Right lobe of liver (tissue), 6 donors: ENCODE results near the gene CFAP90. TPM values are rescaled to one million over a fixed set of nuclear protein-coding genes. Genes with fewer than 3 reads are reported as not detected.

Experiments
- ATAC-seq, 4 donors: fragments of 200-7000 bp; cut with Tn5 transposase; one replicate each; pipeline ENCODE4 v1.9.1; 2020; ENCODE audit warnings: mild to moderate bottlenecking in 4 of 4, moderate library complexity in 4 of 4
- DNase-seq, 3 donors: peaks; one replicate each; pipeline ENCODE4 v3.0.0-alpha.2; 2020
- H3K27ac ChIP-seq, 3 donors: fragments of 200-600 bp; one replicate each; pipeline ENCODE4 v1.8.0; 2022
- H3K27me3 ChIP-seq, 2 donors: fragments of 200-600 bp; one replicate each; pipeline ENCODE4 v1.8.0; 2022
- H3K36me3 ChIP-seq, 4 donors: fragments of 200-600 bp; sonication (generic) in 1 of 4; one replicate each; pipeline versions ENCODE4 v1.5.1 to v1.8.0; 2017 to 2022; ENCODE audit warnings: control low read depth in 1 of 4
- H3K4me1 ChIP-seq, 4 donors: fragments of 200-600 bp; sonication (generic) in 1 of 4; one replicate each; pipeline versions ENCODE4 v1.5.1 to v1.8.0; 2017 to 2022; ENCODE audit warnings: control low read depth in 1 of 4
- H3K4me3 ChIP-seq, 3 donors: fragments of 200-600 bp; one replicate each; pipeline ENCODE4 v1.8.0; 2022
- H3K9me3 ChIP-seq, 4 donors: fragments of 200-600 bp; sonication (generic) in 1 of 4; one replicate each; pipeline versions ENCODE4 v1.5.1 to v1.8.0; 2017 to 2022; ENCODE audit warnings: control low read depth in 1 of 4
- POLR2A ChIP-seq: fragments of 450-650 bp; IDR thresholded peaks from one replicate; pipeline ENCODE4 v1.6.1; 2017; ENCODE audit warnings: antibody characterized with exemption, mild to moderate bottlenecking
- WGBS: methylation state at CpG from one replicate; pipeline ENCODE4 v1.1.6; 2018; ENCODE audit warnings: low coverage, low lambda C conversion rate; ENCODE audit not compliant: insufficient coverage; ENCODE audit errors: missing lambda C conversion rate; 5-methylcytosine and 5-hydroxymethylcytosine counted together
- intact Hi-C, 2 donors: fragments of 100-400 bp; cut with DNase I; formaldehyde crosslinking; loops; one replicate each; pipeline versions ENCODE4 v1.11.2 to v1.14.1; 2022
- total RNA-seq, 6 experiments: library from RNA; depleted of rRNA in 2 of 6; stranded (reverse); fragments of >200 nt in 2 of 6; fragmentation: NEBNext Ultra II Directional in 3 of 6; extraction: Animal tissue kit (Norgen Biotek cat#: 25700) in 3 of 6; gene quantifications; one replicate each; pipeline versions ENCODE4 v1.1.0 to v1.2.4, GENCODE V29; 2016 to 2023
- TF ChIP-seq, protein P1 (sequence below), 4 donors: fragments of 200-600 bp in 3 of 4; fragments of 450-650 bp in 1 of 4; IDR thresholded peaks; one replicate each; pipeline versions ENCODE4 v1.5.1 to v1.8.0; 2016 to 2022; ENCODE audit warnings: antibody characterized with exemption in 4 of 4, mild to moderate bottlenecking in 2 of 4
- donor health status: DM: no; HTN: yes; CAD: no.
- donor health status: DM: no; HTN: no; CAD: no.
- donor health status: DM: no; HTN: no; CAD: no.
- donor health status: DM: no; HTN: yes; CAD: no.
- donor health status: DM: no; HTN: yes; CAD: no.

CFAP90 gene
- total RNA-seq, 6 experiments from 2014 or later, result 0.10 to 0.64 (median 0.41) TPM; not detected in 2

DNA sequence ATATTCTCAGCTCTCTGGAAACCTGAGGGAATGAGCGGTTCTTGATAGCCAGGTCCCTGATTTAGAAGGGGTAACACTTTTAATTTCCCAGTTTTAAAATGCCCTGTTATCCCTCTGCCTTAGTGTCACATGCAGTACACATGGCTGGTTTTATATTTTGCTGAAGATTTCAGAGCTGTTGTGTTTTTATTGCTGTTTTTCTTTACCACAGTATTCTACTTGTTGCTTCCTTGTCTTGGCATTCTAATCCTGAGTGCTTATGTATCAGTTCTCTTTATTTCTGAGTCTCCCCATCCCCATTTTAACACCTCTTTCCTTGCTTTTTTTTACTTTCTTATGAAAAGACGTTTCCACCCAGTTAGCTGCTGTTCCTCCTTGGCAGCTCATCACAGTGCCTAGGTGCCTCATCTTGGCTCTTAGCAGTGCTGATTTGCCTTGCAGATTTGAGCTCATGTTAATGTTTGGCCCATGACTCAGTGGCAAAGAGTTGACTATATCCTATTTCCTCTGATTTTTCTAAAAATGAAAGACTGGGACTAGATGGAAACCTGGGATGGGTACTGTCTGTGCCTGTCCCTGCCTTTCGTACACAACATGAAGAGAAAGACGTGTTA lies 21.7 kb upstream of the CFAP90 start:
- Histone ChIP-seq H3K27ac (no peak overlapping the region), H3K4me3 (no peak overlapping the region), H3K27me3 (no peaks in the 10 kb centered on the region), H3K9me3 (no peaks in the 10 kb centered on the region), H3K36me3 (peaks cover 0 to 23% (median 3%) of the 10 kb centered on the region in 4 donors), H3K4me1 (peaks cover 0 to 31% (median 9%) of the 10 kb centered on the region in 4 donors)
- intact Hi-C loops, result no loop called here
- ATAC-seq (no peak), DNase-seq (no peak)
- WGBS, result 73% methylated on average over 4 of the region's 4 CpGs
- no peak for TF ChIP-seq POLR2A
- TF ChIP-seq, protein P1, sequence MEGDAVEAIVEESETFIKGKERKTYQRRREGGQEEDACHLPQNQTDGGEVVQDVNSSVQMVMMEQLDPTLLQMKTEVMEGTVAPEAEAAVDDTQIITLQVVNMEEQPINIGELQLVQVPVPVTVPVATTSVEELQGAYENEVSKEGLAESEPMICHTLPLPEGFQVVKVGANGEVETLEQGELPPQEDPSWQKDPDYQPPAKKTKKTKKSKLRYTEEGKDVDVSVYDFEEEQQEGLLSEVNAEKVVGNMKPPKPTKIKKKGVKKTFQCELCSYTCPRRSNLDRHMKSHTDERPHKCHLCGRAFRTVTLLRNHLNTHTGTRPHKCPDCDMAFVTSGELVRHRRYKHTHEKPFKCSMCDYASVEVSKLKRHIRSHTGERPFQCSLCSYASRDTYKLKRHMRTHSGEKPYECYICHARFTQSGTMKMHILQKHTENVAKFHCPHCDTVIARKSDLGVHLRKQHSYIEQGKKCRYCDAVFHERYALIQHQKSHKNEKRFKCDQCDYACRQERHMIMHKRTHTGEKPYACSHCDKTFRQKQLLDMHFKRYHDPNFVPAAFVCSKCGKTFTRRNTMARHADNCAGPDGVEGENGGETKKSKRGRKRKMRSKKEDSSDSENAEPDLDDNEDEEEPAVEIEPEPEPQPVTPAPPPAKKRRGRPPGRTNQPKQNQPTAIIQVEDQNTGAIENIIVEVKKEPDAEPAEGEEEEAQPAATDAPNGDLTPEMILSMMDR (IDR thresholded peaks at IDR 0.05), result no peak

DNA sequence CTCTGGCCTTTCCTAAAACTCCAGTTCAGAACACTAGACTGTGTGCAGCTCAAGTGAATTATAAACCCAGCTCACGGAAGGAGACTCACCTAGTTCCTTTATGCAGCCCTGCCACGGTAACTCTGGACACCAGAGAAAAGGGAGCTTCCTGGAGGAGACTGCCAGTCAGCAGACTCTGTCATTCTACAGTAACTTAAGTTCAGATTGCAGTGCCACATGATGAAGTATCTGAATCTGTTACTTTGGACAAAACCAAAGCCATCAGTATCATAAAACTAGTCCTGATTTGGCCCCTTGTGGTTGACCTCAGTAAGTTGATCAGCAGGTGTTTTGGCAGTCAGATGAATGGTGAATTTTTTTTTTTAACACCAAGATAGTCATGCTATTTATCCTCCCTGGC lies 20.7 kb upstream of the CFAP90 start:
- no peak overlapping the region for H3K4me3 ChIP-seq
- TF ChIP-seq, protein P1 (IDR thresholded peaks at IDR 0.05), result no peak
- no peak for TF ChIP-seq POLR2A
- ATAC-seq (no peak), DNase-seq (no peak)
- no peaks in the 10 kb centered on the region for H3K27me3 ChIP-seq
- no peaks in the 10 kb centered on the region for H3K9me3 ChIP-seq
- peaks cover 0 to 21% (median 3%) of the 10 kb centered on the region in 4 donors for H3K36me3 ChIP-seq
- no CpG with 5 or more reads among the region's 2 CpGs for WGBS
- peaks cover 0 to 25% (median 4%) of the 10 kb centered on the region in 4 donors for H3K4me1 ChIP-seq
- no peak overlapping the region for H3K27ac ChIP-seq
- intact Hi-C loops, result no loop called here

DNA sequence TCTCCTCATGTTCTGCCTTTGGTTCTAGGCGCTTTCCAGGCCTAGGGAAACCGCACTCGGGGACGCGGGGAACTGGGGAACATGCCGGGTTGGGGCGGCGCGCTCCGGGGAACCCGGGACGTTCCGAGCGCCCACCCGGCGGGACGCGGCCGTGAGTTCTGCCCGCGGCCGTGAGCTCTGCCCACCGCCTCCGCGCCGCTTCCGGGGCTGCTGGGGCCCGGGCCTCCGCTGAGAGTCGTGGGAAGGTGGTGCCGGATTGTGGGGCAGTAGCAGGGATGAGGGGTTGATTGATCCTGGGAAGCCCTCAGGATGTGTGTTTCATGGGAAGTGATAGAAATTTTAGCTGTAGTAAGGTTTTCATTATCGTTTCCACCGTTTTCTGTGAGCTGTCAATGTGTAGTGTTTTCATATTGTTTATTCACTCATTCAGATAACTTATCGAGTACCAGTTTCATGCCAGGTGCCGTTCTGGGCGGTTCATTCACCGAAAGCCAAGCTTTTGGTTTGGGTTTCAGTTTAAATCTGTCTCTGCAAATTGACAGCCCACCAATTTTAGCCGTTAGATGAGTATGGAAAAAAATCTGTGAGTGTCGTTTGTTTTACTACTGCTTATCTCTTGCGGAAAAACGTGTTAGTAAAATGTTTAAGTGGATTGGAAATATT lies 18.7 kb upstream of the CFAP90 start:
- ATAC-seq, result peak; percentile 43 to 53 (median 48)

DNA sequence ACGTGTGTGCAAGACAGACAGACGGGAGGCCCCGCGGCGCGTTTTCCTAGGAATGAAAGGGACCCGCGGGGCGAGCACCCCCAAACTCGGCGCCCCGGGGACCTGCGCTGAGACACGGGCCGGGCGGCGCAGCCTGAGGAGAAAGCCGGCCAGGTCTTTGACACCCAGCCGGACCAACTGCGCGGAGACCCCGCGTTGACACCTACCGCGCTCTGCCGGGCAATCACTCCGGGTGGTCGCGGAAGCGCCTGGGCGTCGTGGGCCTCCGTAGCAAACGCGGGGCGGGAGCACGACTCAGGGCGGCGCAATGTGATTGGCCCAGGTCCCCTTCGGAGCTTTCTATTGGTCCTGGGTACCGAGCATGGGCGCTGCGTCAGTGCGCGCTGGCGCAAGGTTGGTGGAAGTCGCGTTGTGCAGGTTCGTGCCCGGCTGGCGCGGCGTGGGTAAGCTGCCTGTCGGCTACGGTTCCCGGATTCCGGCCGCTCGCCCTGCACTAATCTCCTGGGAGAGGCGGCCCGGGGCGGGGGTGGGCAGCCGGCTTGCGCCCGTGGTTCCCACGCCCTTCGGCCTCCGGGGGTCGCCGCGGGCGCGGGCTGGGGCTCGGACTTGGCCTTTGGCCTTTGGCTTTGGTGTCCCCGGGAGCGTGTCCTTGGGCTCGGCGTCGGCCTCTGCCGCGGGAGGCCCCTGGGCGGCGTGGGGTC lies 18.0 kb upstream of the CFAP90 start, which contains the start of the genes FASTKD3 and MTRR:
TSS of gene FASTKD3 (minus strand) at position 259 of the 701 bp plus-strand sequence. CDS start 948 bp downstream, outside the sequence.
TSS of gene MTRR (plus strand) at position 376 of the 701 bp plus-strand sequence. CDS start 1,647 bp downstream, outside the sequence.
- 0% methylated on average over 13 of the region's 83 CpGs for WGBS
- H3K4me1 ChIP-seq, result peaks cover 0 to 25% (median 4%) of the 10 kb centered on the region in 4 donors
- no peaks in the 10 kb centered on the region for H3K9me3 ChIP-seq
- H3K36me3 ChIP-seq, result peaks cover 0 to 14% (median 3%) of the 10 kb centered on the region in 4 donors
- intact Hi-C loops, result no loop called here
- H3K27ac ChIP-seq, result peak within 1 kb of the TSS; percentile 83 to 90 (median 89)
- H3K4me3 ChIP-seq, result peak within 1 kb of the TSS; percentile 93 to 97 (median 96)
- no peaks in the 10 kb centered on the region for H3K27me3 ChIP-seq
- TF ChIP-seq POLR2A, result peak; percentile 88
- TF ChIP-seq, protein P1 (IDR thresholded peaks at IDR 0.05), result no peak
- peak; percentile 99 to 100 (median 100) for ATAC-seq
- peak; percentile 95 to 96 (median 96) for DNase-seq

More for the DNA sequence above, 18.7 kb upstream of the CFAP90 start:
- WGBS, result under 1% methylated on average over 25 of the region's 41 CpGs
- peaks cover 0 to 11% (median 3%) of the 10 kb centered on the region in 4 donors for H3K36me3 ChIP-seq
- H3K9me3 ChIP-seq, result no peaks in the 10 kb centered on the region
- intact Hi-C loops, result no loop called here
- no peak for DNase-seq
- H3K27ac ChIP-seq, result peak overlapping the region; percentile 83 to 90 (median 89)
- H3K4me3 ChIP-seq, result peak overlapping the region; percentile 93 to 97 (median 96)
- TF ChIP-seq, protein P1 (IDR thresholded peaks at IDR 0.05), result no peak
- no peak for TF ChIP-seq POLR2A
- peaks cover 0 to 25% (median 4%) of the 10 kb centered on the region in 4 donors for H3K4me1 ChIP-seq
- H3K27me3 ChIP-seq, result no peaks in the 10 kb centered on the region
